DND-41 (cell line): ENCODE measurements around the gene THG1L.
A peak's percentile ranks its signal among the peaks of the same experiment; 100 is the strongest.

Experiments used
- ATAC-seq: fragments of 200-7000 bp; cut with Tn5 transposase; 3 replicates; pipeline ENCODE4 v1.9.1; 2021; ENCODE audit warnings: low read depth; ENCODE audit not compliant: insufficient read depth
- DNase-seq: peaks from one replicate; pipeline ENCODE4 v3.0.0-alpha.2; 2020
- H2AFZ ChIP-seq: 2 replicates; pipeline ENCODE4 v1.6.0; 2012; ENCODE audit warnings: low read depth, low read length
- H3K27ac ChIP-seq: 2 replicates; pipeline ENCODE4 v1.5.1; 2012; ENCODE audit warnings: low read length, inconsistent platforms
- H3K27me3 ChIP-seq: fragments of 200-600 bp; sonication (generic); 2 replicates; pipeline ENCODE4 v1.6.0; 2012; ENCODE audit warnings: low read length, mild to moderate bottlenecking, inconsistent platforms; ENCODE audit not compliant: insufficient read depth, poor library complexity
- H3K36me3 ChIP-seq: 2 replicates; pipeline ENCODE4 v1.5.1; 2012; ENCODE audit warnings: low read length, inconsistent platforms; ENCODE audit not compliant: insufficient read depth
- H3K4me1 ChIP-seq: 2 replicates; pipeline ENCODE4 v1.5.1; 2012; ENCODE audit warnings: mild to moderate bottlenecking, low read length; ENCODE audit not compliant: insufficient read depth
- H3K4me2 ChIP-seq: 2 replicates; pipeline ENCODE4 v1.6.0; 2012; ENCODE audit warnings: mild to moderate bottlenecking, moderate library complexity, low read length, inconsistent platforms; ENCODE audit not compliant: insufficient read depth
- H3K4me3 ChIP-seq, 2 experiments: fragments of 200-600 bp in 1 of 2; shearing (Covaris generic) in 1 of 2; 2 replicates each; pipeline ENCODE4 v1.5.1; 2012 to 2016; ENCODE audit warnings: inconsistent platforms in 2 of 2, low read length in 2 of 2, mild to moderate bottlenecking in 2 of 2, low read depth in 1 of 2, moderate library complexity in 1 of 2
- H3K79me2 ChIP-seq: 2 replicates; pipeline ENCODE4 v1.6.0; 2012; ENCODE audit warnings: low read length, inconsistent platforms; ENCODE audit not compliant: insufficient read depth
- H3K9ac ChIP-seq: 2 replicates; pipeline ENCODE4 v1.6.0; 2012; ENCODE audit warnings: low read depth, mild to moderate bottlenecking, inconsistent platforms, low read length, moderate library complexity
- H3K9me3 ChIP-seq: 2 replicates; pipeline ENCODE4 v1.5.1; 2012; ENCODE audit warnings: low read length, moderate library complexity, mild to moderate bottlenecking, inconsistent platforms; ENCODE audit not compliant: insufficient read depth, severe bottlenecking
- H4K20me1 ChIP-seq: 2 replicates; pipeline ENCODE4 v1.6.0; 2012; ENCODE audit warnings: low read length; ENCODE audit not compliant: insufficient read depth
- CTCF ChIP-seq: IDR thresholded peaks from 2 replicates; pipeline ENCODE4 v1.5.1; 2012; ENCODE audit warnings: borderline replicate concordance, low read length, moderate library complexity, mild to moderate bottlenecking; ENCODE audit not compliant: poor library complexity, severe bottlenecking; ENCODE audit errors: extremely low read depth
- EZH2 ChIP-seq: IDR thresholded peaks from 3 replicates; pipeline ENCODE4 v1.6.1; 2012; ENCODE audit warnings: borderline replicate concordance, low read depth, mild to moderate bottlenecking, moderate library complexity, low read length, inconsistent platforms; ENCODE audit not compliant: severe bottlenecking

The THG1L gene

DNA sequence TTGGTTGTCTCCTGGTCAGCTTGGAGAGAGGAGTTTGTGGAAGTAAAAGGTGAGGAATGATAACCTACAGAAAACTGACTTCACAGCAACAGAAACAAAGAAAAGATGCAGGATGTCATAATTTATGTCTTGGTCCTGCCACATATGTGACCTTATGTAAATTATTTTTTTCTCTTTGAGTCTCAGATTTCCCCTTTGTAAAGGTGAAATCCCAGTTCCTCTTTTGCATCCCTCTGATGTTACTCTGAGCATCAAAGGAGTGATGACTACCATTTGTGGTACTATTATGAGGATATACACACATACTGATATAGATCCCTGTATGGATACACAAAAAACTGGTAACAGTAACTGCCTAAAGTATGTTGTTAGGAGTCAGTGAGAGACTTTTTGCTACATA is 1.4 kb upstream of the THG1L start:
- Histone ChIP-seq H3K27ac (no peak overlapping the region), H3K4me1 (peaks cover 21% of the 10 kb centered on the region), H4K20me1 (no peaks in the 10 kb centered on the region), H3K4me3 (no peak overlapping the region), H3K9me3 (no peaks in the 10 kb centered on the region), H3K36me3 (no peaks in the 10 kb centered on the region), H3K4me2 (no peak overlapping the region), H3K79me2 (no peaks in the 10 kb centered on the region), H3K9ac (no peak overlapping the region), H3K27me3 (no peaks in the 10 kb centered on the region), H2AFZ (no peak overlapping the region)
- TF ChIP-seq EZH2 (no peak), CTCF (no peak)
- DNase-seq (no peak), ATAC-seq (no peak)

GRCh38 chr5:157730900-157731271 is 334 bp upstream of the THG1L start:
- TF ChIP-seq EZH2 (no peak), CTCF (no peak)
- H3K9ac ChIP-seq, result peak overlapping the region; percentile 55
- peak overlapping the region; percentile 82 for H3K27ac ChIP-seq
- no peaks in the 10 kb centered on the region for H3K9me3 ChIP-seq
- no peaks in the 10 kb centered on the region for H3K27me3 ChIP-seq
- H2AFZ ChIP-seq, result peak overlapping the region; percentile 97
- no peak for ATAC-seq
- no peaks in the 10 kb centered on the region for H4K20me1 ChIP-seq
- H3K4me2 ChIP-seq, result peak overlapping the region; percentile 77
- H3K36me3 ChIP-seq, result no peaks in the 10 kb centered on the region
- no peak for DNase-seq
- H3K79me2 ChIP-seq, result no peaks in the 10 kb centered on the region
- H3K4me1 ChIP-seq, result peaks cover 21% of the 10 kb centered on the region
- H3K4me3 ChIP-seq, result peak overlapping the region; percentile 40 to 74; a peak in 3 of 4 replicates

- peaks cover 21% of the 10 kb centered on the region for H3K4me1 ChIP-seq
- H3K79me2 ChIP-seq, result no peaks in the 10 kb centered on the region
- peak overlapping the region; percentile 97; the same call in 1 of the 2 replicates for H2AFZ ChIP-seq
- DNase-seq, result no peak
- no peaks in the 10 kb centered on the region for H3K36me3 ChIP-seq
- H3K4me3 ChIP-seq, result peak overlapping the region in 1 of 2 experiments; percentile 74; a peak in 2 of 4 replicates
- H3K27me3 ChIP-seq, result no peaks in the 10 kb centered on the region
- H3K27ac ChIP-seq, result no peak overlapping the region
- no peak for ATAC-seq
- peak overlapping the region; percentile 55 for H3K9ac ChIP-seq
- H3K9me3 ChIP-seq, result no peaks in the 10 kb centered on the region
- peak overlapping the region; percentile 77 for H3K4me2 ChIP-seq
- no peak for TF ChIP-seq CTCF
- no peak for TF ChIP-seq EZH2
- no peaks in the 10 kb centered on the region for H4K20me1 ChIP-seq
Observed at GRCh38 chr5:157732130-157732514, 902 bp downstream of the THG1L start.
